Measurements from ENCODE around the gene SDHB.

- no peak for TF ChIP-seq EZH2 (IDR thresholded peaks at IDR 0.05; ENCODE audit: low read length, unreplicated experiment)
- TF ChIP-seq CTCF (conservative IDR thresholded peaks at IDR 0.05; ENCODE audit: low read depth, low read length): no peak
- no peak for TF ChIP-seq EZH2phosphoT487 (IDR thresholded peaks at IDR 0.05; ENCODE audit: borderline replicate concordance, low read length)
These were observed 12.7 kb upstream of the SDHB start for GRCh38 chr1:17066361-17067068.
